GM10248 (cell line): ENCODE data around the gene B3GNT7.

ENCODE experiments used
- CTCF ChIA-PET: fragments of 300-600 bp; sonication (Branson Sonifier 250); formaldehyde crosslinking; extraction: SDS; loops from one replicate; lab custom pipeline; 2021; ENCODE audit warnings: antibody characterized with exemption; lab: Yijun Ruan, JAX
- POLR2A ChIA-PET: fragments of 350-650 bp; sonication (Branson Sonifier 250); formaldehyde crosslinking; extraction: SDS; loops from one replicate; lab custom pipeline; 2020; ENCODE audit warnings: antibody characterized with exemption; lab: Yijun Ruan, JAX
- DNase-seq: peaks from one replicate; pipeline ENCODE4 v3.0.0; 2012; ENCODE audit errors: extremely low spot score
- CTCF ChIP-seq: IDR thresholded peaks from 2 replicates; pipeline ENCODE4 v1.5.1; 2012; ENCODE audit warnings: mild to moderate bottlenecking, low read depth; ENCODE audit errors: extremely low read depth, missing control alignments, control extremely low read depth

The B3GNT7 gene

GRCh38 chr2:231390667-231391066 lies 4.8 kb upstream of the B3GNT7 start:
- ChIA-PET POLR2A (no interaction called here), CTCF (interaction anchor here (1.1 to 2.2 kb wide), 2 partner anchors 15 to 94 kb away, joined by 4 to 6 read pairs; no protein-coding TSS in a partner anchor)
- no peak for TF ChIP-seq CTCF
- no peak for DNase-seq

- CTCF ChIA-PET, result interaction anchor here (1.0 to 3.9 kb wide), 6 partner anchors 9 to 289 kb away, joined by 3 to 40 read pairs (median 4); no protein-coding TSS in a partner anchor
- POLR2A ChIA-PET, result no interaction called here
Measured at GRCh38 chr2:231391981-231392380, 3.5 kb upstream of the B3GNT7 start.

GRCh38 chr2:231392431-231393148 lies 2.9 kb upstream of the B3GNT7 start:
- ChIA-PET CTCF (interaction anchor here (0.6 to 5.2 kb wide), 14 partner anchors 8 to 296 kb away, joined by 3 to 62 read pairs (median 4); no protein-coding TSS in a partner anchor), POLR2A (no interaction called here)
- no peak for TF ChIP-seq CTCF
- DNase-seq, result no peak

More at GRCh38 chr2:231391981-231392380, 3.5 kb upstream of the B3GNT7 start:
- TF ChIP-seq CTCF, result no peak
- DNase-seq, result no peak

- peak; percentile 80 for DNase-seq
- ChIA-PET CTCF (interaction anchor here (0.9 to 5.2 kb wide), 23 partner anchors 10 to 297 kb away, joined by 3 to 62 read pairs (median 4); partner anchors contain the start of gene ARMC9), POLR2A (interaction anchor here (0.5 kb wide), 1 partner anchor 281 kb away, joined by 3 read pairs; no protein-coding TSS in a partner anchor)
- TF ChIP-seq CTCF, result peak; percentile 48
Measured at GRCh38 chr2:231393149-231394131, 2.1 kb upstream of the B3GNT7 start.

- ChIA-PET CTCF (interaction anchor here (0.8 to 5.2 kb wide), 29 partner anchors 11 to 570 kb away, joined by 3 to 62 read pairs (median 4); partner anchors contain the start of genes ARMC9 and PSMD1), POLR2A (interaction anchor here (0.6 kb wide), 2 partner anchors 41 to 151 kb away, joined by 3 to 7 read pairs; no protein-coding TSS in a partner anchor)
- DNase-seq, result peak; percentile 82
- TF ChIP-seq CTCF, result peak; percentile 61
Measured at GRCh38 chr2:231394211-231395141, 1.0 kb upstream of the B3GNT7 start.
